ENCODE measurements around the gene FBXO22.

DNA sequence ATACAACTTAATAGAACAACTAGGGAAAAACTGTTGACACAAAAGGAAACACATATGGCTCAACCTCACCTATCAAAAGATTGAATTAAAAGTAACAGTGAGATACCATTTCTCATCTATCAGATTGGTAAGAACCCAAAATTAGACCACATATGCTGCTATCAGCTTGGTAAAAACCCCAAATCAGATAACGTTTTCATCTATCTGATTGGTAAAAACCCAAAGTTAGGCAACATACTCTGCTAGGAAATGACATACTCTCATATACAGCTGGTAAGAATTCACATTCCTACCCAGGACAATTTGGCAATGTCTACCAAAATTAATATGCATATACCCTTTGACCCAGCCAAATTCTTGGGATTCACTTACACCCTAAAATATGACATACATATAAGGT is 82.3 kb downstream of the FBXO22 start:
- no peak for TF ChIP-seq POLR2A (IDR thresholded peaks at IDR 0.05)
- TF ChIP-seq POLR2AphosphoS5 (IDR thresholded peaks at IDR 0.05): no peak
- TF ChIP-seq, protein P1, sequence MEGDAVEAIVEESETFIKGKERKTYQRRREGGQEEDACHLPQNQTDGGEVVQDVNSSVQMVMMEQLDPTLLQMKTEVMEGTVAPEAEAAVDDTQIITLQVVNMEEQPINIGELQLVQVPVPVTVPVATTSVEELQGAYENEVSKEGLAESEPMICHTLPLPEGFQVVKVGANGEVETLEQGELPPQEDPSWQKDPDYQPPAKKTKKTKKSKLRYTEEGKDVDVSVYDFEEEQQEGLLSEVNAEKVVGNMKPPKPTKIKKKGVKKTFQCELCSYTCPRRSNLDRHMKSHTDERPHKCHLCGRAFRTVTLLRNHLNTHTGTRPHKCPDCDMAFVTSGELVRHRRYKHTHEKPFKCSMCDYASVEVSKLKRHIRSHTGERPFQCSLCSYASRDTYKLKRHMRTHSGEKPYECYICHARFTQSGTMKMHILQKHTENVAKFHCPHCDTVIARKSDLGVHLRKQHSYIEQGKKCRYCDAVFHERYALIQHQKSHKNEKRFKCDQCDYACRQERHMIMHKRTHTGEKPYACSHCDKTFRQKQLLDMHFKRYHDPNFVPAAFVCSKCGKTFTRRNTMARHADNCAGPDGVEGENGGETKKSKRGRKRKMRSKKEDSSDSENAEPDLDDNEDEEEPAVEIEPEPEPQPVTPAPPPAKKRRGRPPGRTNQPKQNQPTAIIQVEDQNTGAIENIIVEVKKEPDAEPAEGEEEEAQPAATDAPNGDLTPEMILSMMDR (IDR thresholded peaks at IDR 0.05): no peak
- TF ChIP-seq EP300 (IDR thresholded peaks at IDR 0.05; ENCODE audit: low read depth): no peak
